Choroid plexus epithelial cell (primary cell): Measurements from ENCODE around the gene C9orf57.
"Not testable (repeated sequence)": the region's sequence is repeated elsewhere in the genome, so short reads cannot be mapped to it uniquely, and the experiment has no call there.

Source experiments
- DNase-seq: peaks from one replicate; pipeline ENCODE4 v3.0.0-alpha.2; 2010; ENCODE audit warnings: low read depth
- H3K4me3 ChIP-seq: 2 replicates; pipeline ENCODE4 v1.5.1; 2011; ENCODE audit warnings: low read depth, mild to moderate bottlenecking, control low read depth, low read length, moderate library complexity
- CTCF ChIP-seq: conservative IDR thresholded peaks from 2 replicates; pipeline ENCODE4 v1.5.1; 2011; ENCODE audit warnings: low read depth, mild to moderate bottlenecking, control low read depth, inconsistent platforms, low read length, moderate library complexity

C9orf57 gene

GRCh38 chr9:72060513-72060912 lies at the start of gene C9orf57:
TSS of gene C9orf57 (minus strand) at chr9:72060613. CDS start at chr9:72059331, 1,282 bp downstream.
- no peak for DNase-seq
- H3K4me3 ChIP-seq, result no peak within 1 kb of the TSS
- no peak for TF ChIP-seq CTCF

GRCh38 chr9:72102520-72102919 lies 42.1 kb upstream of the C9orf57 start:
- no peak for DNase-seq
- no peak overlapping the region for H3K4me3 ChIP-seq
- TF ChIP-seq CTCF, result no peak

GRCh38 chr9:72095520-72095919 lies 35.1 kb upstream of the C9orf57 start:
- H3K4me3 ChIP-seq, DNase-seq: not testable (repeated sequence)

GRCh38 chr9:72092820-72093219 lies 32.4 kb upstream of the C9orf57 start:
- no peak for TF ChIP-seq CTCF
- no peak overlapping the region for H3K4me3 ChIP-seq
- peak; percentile 0 for DNase-seq

- no peak for TF ChIP-seq CTCF
- no peak for DNase-seq
- no peak overlapping the region for H3K4me3 ChIP-seq
Measured at GRCh38 chr9:72089451-72090130, 29.2 kb upstream of the C9orf57 start.

GRCh38 chr9:72082536-72082935 lies 22.1 kb upstream of the C9orf57 start:
- no peak overlapping the region for H3K4me3 ChIP-seq
- DNase-seq, result no peak
- no peak for TF ChIP-seq CTCF

GRCh38 chr9:72074666-72075065 lies 14.3 kb upstream of the C9orf57 start:
- DNase-seq, H3K4me3 ChIP-seq: not testable (repeated sequence)

- no peak for DNase-seq
- TF ChIP-seq CTCF, result no peak
Measured at GRCh38 chr9:72065076-72065475, 4.7 kb upstream of the C9orf57 start.

More at GRCh38 chr9:72065076-72065475, 4.7 kb upstream of the C9orf57 start:
- H3K4me3 ChIP-seq, result no peak overlapping the region
